Measurements from ENCODE around the gene DCLK2.

DCLK2 gene

DNA sequence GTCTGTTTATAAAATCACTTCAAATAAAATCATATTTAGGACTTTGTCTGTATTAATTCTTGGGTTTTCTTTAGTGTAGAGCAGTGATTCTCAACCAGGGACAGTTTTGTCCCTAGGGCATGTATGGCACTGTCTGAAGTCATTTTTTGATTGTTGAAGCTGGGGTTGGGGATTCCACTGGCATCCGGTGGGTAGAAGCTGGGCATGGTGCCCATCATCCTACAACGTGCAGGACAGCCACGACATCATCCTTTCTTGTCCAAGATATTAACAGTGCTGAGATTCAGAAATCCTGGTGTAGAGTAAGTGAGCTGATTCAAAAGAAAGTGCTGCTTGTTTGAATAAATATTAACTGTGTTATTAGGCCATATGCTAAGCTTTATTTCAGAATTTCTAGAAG, 28.6 kb downstream of the DCLK2 start:
- H3K36me3 ChIP-seq (ENCODE audit: control insufficient read depth in 5 of 5, insufficient read depth in 5 of 5, low read length in 5 of 5), result no peaks in the 10 kb centered on the region
- no peak overlapping the region for H3K9ac ChIP-seq (ENCODE audit: low read length in 5 of 5)
- no peaks in the 10 kb centered on the region for H3K27me3 ChIP-seq (ENCODE audit: control insufficient read depth in 5 of 5, insufficient read depth in 4 of 5, low read length in 5 of 5)
- no peak overlapping the region for H3K4me3 ChIP-seq (ENCODE audit: low read depth in 1 of 5, low read length in 5 of 5)
- H3K4me1 ChIP-seq (ENCODE audit: control insufficient read depth in 5 of 5, insufficient read depth in 5 of 5, low read length in 5 of 5), result no peaks in the 10 kb centered on the region
- no peak overlapping the region for H3K27ac ChIP-seq (ENCODE audit: low read depth, low read length)
- no peaks in the 10 kb centered on the region for H3K9me3 ChIP-seq (ENCODE audit: control insufficient read depth in 5 of 5, low read length in 5 of 5)

- Histone ChIP-seq H3K4me1 (ENCODE audit: control insufficient read depth in 5 of 5, insufficient read depth in 5 of 5, low read length in 5 of 5) (no peaks in the 10 kb centered on the region), H3K9me3 (ENCODE audit: control insufficient read depth in 5 of 5, low read length in 5 of 5) (no peaks in the 10 kb centered on the region), H3K27ac (ENCODE audit: low read depth, low read length) (no peak overlapping the region), H3K27me3 (ENCODE audit: control insufficient read depth in 5 of 5, insufficient read depth in 4 of 5, low read length in 5 of 5) (no peaks in the 10 kb centered on the region), H3K4me3 (ENCODE audit: low read depth in 1 of 5, low read length in 5 of 5) (no peak overlapping the region), H3K36me3 (ENCODE audit: control insufficient read depth in 5 of 5, insufficient read depth in 5 of 5, low read length in 5 of 5) (no peaks in the 10 kb centered on the region), H3K9ac (ENCODE audit: low read length in 5 of 5) (no peak overlapping the region)
These were observed 30.4 kb downstream of the DCLK2 start for GRCh38 chr4:150108691-150109090.

- H3K9me3 ChIP-seq (ENCODE audit: control insufficient read depth in 5 of 5, low read length in 5 of 5), result peaks cover 0 to 6% (median 0%) of the 10 kb centered on the region in 5 donors
- no peak overlapping the region for H3K27ac ChIP-seq (ENCODE audit: low read depth, low read length)
- H3K9ac ChIP-seq (ENCODE audit: low read length in 5 of 5), result no peak overlapping the region
- H3K27me3 ChIP-seq (ENCODE audit: control insufficient read depth in 5 of 5, insufficient read depth in 4 of 5, low read length in 5 of 5), result no peaks in the 10 kb centered on the region
- H3K36me3 ChIP-seq (ENCODE audit: control insufficient read depth in 5 of 5, insufficient read depth in 5 of 5, low read length in 5 of 5), result no peaks in the 10 kb centered on the region
- H3K4me1 ChIP-seq (ENCODE audit: control insufficient read depth in 5 of 5, insufficient read depth in 5 of 5, low read length in 5 of 5), result peaks cover 0 to 4% (median 2%) of the 10 kb centered on the region in 5 donors
- H3K4me3 ChIP-seq (ENCODE audit: low read depth in 1 of 5, low read length in 5 of 5), result no peak overlapping the region
These were observed 36.4 kb downstream of the DCLK2 start for GRCh38 chr4:150114641-150115040.

- Histone ChIP-seq H3K36me3 (ENCODE audit: control insufficient read depth in 5 of 5, insufficient read depth in 5 of 5, low read length in 5 of 5) (no peaks in the 10 kb centered on the region), H3K9ac (ENCODE audit: low read length in 5 of 5) (no peak overlapping the region), H3K4me3 (ENCODE audit: low read depth in 1 of 5, low read length in 5 of 5) (no peak overlapping the region), H3K4me1 (ENCODE audit: control insufficient read depth in 5 of 5, insufficient read depth in 5 of 5, low read length in 5 of 5) (peaks cover 0 to 8% (median 2%) of the 10 kb centered on the region in 5 donors), H3K27me3 (ENCODE audit: control insufficient read depth in 5 of 5, insufficient read depth in 4 of 5, low read length in 5 of 5) (no peaks in the 10 kb centered on the region), H3K27ac (ENCODE audit: low read depth, low read length) (no peak overlapping the region), H3K9me3 (ENCODE audit: control insufficient read depth in 5 of 5, low read length in 5 of 5) (peaks cover 0 to 6% (median 0%) of the 10 kb centered on the region in 5 donors)
These were observed 37.6 kb downstream of the DCLK2 start for GRCh38 chr4:150115851-150116250.

GRCh38 chr4:150116506-150116905, 38.3 kb downstream of the DCLK2 start:
- no peaks in the 10 kb centered on the region for H3K27me3 ChIP-seq (ENCODE audit: control insufficient read depth in 5 of 5, insufficient read depth in 4 of 5, low read length in 5 of 5)
- H3K9me3 ChIP-seq (ENCODE audit: control insufficient read depth in 5 of 5, low read length in 5 of 5), result peaks cover 0 to 6% (median 1%) of the 10 kb centered on the region in 5 donors
- H3K9ac ChIP-seq (ENCODE audit: low read length in 5 of 5), result no peak overlapping the region
- no peak overlapping the region for H3K27ac ChIP-seq (ENCODE audit: low read depth, low read length)
- H3K4me3 ChIP-seq (ENCODE audit: low read depth in 1 of 5, low read length in 5 of 5), result no peak overlapping the region
- H3K36me3 ChIP-seq (ENCODE audit: control insufficient read depth in 5 of 5, insufficient read depth in 5 of 5, low read length in 5 of 5), result no peaks in the 10 kb centered on the region
- H3K4me1 ChIP-seq (ENCODE audit: control insufficient read depth in 5 of 5, insufficient read depth in 5 of 5, low read length in 5 of 5), result peaks cover 0 to 8% (median 2%) of the 10 kb centered on the region in 5 donors

- no peak overlapping the region for H3K4me3 ChIP-seq (ENCODE audit: low read depth in 1 of 5, low read length in 5 of 5)
- no peak overlapping the region for H3K27ac ChIP-seq (ENCODE audit: low read depth, low read length)
- H3K27me3 ChIP-seq (ENCODE audit: control insufficient read depth in 5 of 5, insufficient read depth in 4 of 5, low read length in 5 of 5), result no peaks in the 10 kb centered on the region
- H3K9me3 ChIP-seq (ENCODE audit: control insufficient read depth in 5 of 5, low read length in 5 of 5), result peaks cover 0 to 6% (median 6%) of the 10 kb centered on the region in 5 donors
- H3K36me3 ChIP-seq (ENCODE audit: control insufficient read depth in 5 of 5, insufficient read depth in 5 of 5, low read length in 5 of 5), result no peaks in the 10 kb centered on the region
- no peak overlapping the region for H3K9ac ChIP-seq (ENCODE audit: low read length in 5 of 5)
- peaks cover 0 to 8% (median 2%) of the 10 kb centered on the region in 5 donors for H3K4me1 ChIP-seq (ENCODE audit: control insufficient read depth in 5 of 5, insufficient read depth in 5 of 5, low read length in 5 of 5)
These were observed 38.8 kb downstream of the DCLK2 start for GRCh38 chr4:150117094-150117493.

GRCh38 chr4:150117629-150118028, 39.4 kb downstream of the DCLK2 start:
- Histone ChIP-seq H3K9ac (ENCODE audit: low read length in 5 of 5) (no peak overlapping the region), H3K27me3 (ENCODE audit: control insufficient read depth in 5 of 5, insufficient read depth in 4 of 5, low read length in 5 of 5) (no peaks in the 10 kb centered on the region), H3K4me3 (ENCODE audit: low read depth in 1 of 5, low read length in 5 of 5) (no peak overlapping the region), H3K4me1 (ENCODE audit: control insufficient read depth in 5 of 5, insufficient read depth in 5 of 5, low read length in 5 of 5) (peaks cover 0 to 8% (median 2%) of the 10 kb centered on the region in 5 donors), H3K9me3 (ENCODE audit: control insufficient read depth in 5 of 5, low read length in 5 of 5) (peaks cover 0 to 6% (median 6%) of the 10 kb centered on the region in 5 donors), H3K27ac (ENCODE audit: low read depth, low read length) (no peak overlapping the region), H3K36me3 (ENCODE audit: control insufficient read depth in 5 of 5, insufficient read depth in 5 of 5, low read length in 5 of 5) (no peaks in the 10 kb centered on the region)

DNA sequence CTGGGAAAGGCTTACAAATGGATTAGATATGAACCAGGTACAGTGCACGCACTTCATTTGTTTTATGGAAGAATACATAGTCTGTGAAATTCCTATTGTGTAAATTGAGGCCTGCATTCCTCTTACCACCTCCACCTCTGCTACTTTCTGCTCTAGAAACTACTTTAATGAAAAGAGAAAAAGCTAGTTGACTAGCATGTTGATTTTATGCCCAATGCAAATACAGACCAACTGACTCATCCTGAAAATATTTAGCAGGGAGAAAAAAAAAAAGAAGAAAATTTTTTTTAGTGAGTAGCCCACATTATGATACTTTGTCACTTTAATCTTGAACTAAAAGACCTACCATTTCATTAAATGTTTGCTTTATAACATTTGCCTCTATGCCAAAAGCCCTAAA, 41.2 kb downstream of the DCLK2 start:
- no peak overlapping the region for H3K4me3 ChIP-seq (ENCODE audit: low read depth in 1 of 5, low read length in 5 of 5)
- H3K9me3 ChIP-seq (ENCODE audit: control insufficient read depth in 5 of 5, low read length in 5 of 5), result peaks cover 0 to 6% (median 1%) of the 10 kb centered on the region in 5 donors
- H3K27me3 ChIP-seq (ENCODE audit: control insufficient read depth in 5 of 5, insufficient read depth in 4 of 5, low read length in 5 of 5), result no peaks in the 10 kb centered on the region
- peaks cover 0 to 8% (median 2%) of the 10 kb centered on the region in 5 donors for H3K4me1 ChIP-seq (ENCODE audit: control insufficient read depth in 5 of 5, insufficient read depth in 5 of 5, low read length in 5 of 5)
- no peak overlapping the region for H3K9ac ChIP-seq (ENCODE audit: low read length in 5 of 5)
- no peak overlapping the region for H3K27ac ChIP-seq (ENCODE audit: low read depth, low read length)
- H3K36me3 ChIP-seq (ENCODE audit: control insufficient read depth in 5 of 5, insufficient read depth in 5 of 5, low read length in 5 of 5), result no peaks in the 10 kb centered on the region

GRCh38 chr4:150123087-150123486, 44.8 kb downstream of the DCLK2 start:
- Histone ChIP-seq H3K27me3 (ENCODE audit: control insufficient read depth in 5 of 5, insufficient read depth in 4 of 5, low read length in 5 of 5) (no peaks in the 10 kb centered on the region), H3K4me1 (ENCODE audit: control insufficient read depth in 5 of 5, insufficient read depth in 5 of 5, low read length in 5 of 5) (peaks cover 2 to 12% (median 4%) of the 10 kb centered on the region in 5 donors), H3K9ac (ENCODE audit: low read length in 5 of 5) (no peak overlapping the region), H3K27ac (ENCODE audit: low read depth, low read length) (no peak overlapping the region), H3K9me3 (ENCODE audit: control insufficient read depth in 5 of 5, low read length in 5 of 5) (peaks cover 0 to 6% (median 0%) of the 10 kb centered on the region in 5 donors), H3K36me3 (ENCODE audit: control insufficient read depth in 5 of 5, insufficient read depth in 5 of 5, low read length in 5 of 5) (no peaks in the 10 kb centered on the region), H3K4me3 (ENCODE audit: low read depth in 1 of 5, low read length in 5 of 5) (no peak overlapping the region)

- H3K9me3 ChIP-seq (ENCODE audit: control insufficient read depth in 5 of 5, low read length in 5 of 5), result peaks cover 0 to 6% (median 0%) of the 10 kb centered on the region in 5 donors
- H3K27me3 ChIP-seq (ENCODE audit: control insufficient read depth in 5 of 5, insufficient read depth in 4 of 5, low read length in 5 of 5), result no peaks in the 10 kb centered on the region
- peaks cover 2 to 12% (median 4%) of the 10 kb centered on the region in 5 donors for H3K4me1 ChIP-seq (ENCODE audit: control insufficient read depth in 5 of 5, insufficient read depth in 5 of 5, low read length in 5 of 5)
- H3K36me3 ChIP-seq (ENCODE audit: control insufficient read depth in 5 of 5, insufficient read depth in 5 of 5, low read length in 5 of 5), result no peaks in the 10 kb centered on the region
- H3K9ac ChIP-seq (ENCODE audit: low read length in 5 of 5), result no peak overlapping the region
- H3K4me3 ChIP-seq (ENCODE audit: low read depth in 1 of 5, low read length in 5 of 5), result no peak overlapping the region
- no peak overlapping the region for H3K27ac ChIP-seq (ENCODE audit: low read depth, low read length)
These were observed 45.8 kb downstream of the DCLK2 start for GRCh38 chr4:150123796-150124677.
